Measurements from ENCODE around the gene EPB41L4B.

DNA sequence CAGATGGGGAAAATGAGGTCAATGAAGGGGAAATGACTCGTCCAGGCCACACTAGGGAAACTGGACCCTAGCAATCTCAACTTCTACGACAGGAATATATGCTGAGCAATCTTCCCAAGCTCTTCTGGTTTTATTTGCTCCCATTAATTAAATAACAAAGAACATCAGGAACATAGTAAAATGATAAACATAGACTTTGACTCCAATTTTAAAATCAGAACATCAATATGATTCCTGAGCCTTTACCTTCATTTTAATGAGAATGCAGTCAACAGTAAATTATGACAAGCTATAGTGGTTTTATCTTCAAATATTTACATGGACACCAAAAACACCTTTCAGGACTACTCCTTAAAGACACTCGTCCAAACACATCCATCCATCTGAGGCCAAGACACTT, 79.7 kb downstream of the EPB41L4B start:
- TF ChIP-seq, protein P1, sequence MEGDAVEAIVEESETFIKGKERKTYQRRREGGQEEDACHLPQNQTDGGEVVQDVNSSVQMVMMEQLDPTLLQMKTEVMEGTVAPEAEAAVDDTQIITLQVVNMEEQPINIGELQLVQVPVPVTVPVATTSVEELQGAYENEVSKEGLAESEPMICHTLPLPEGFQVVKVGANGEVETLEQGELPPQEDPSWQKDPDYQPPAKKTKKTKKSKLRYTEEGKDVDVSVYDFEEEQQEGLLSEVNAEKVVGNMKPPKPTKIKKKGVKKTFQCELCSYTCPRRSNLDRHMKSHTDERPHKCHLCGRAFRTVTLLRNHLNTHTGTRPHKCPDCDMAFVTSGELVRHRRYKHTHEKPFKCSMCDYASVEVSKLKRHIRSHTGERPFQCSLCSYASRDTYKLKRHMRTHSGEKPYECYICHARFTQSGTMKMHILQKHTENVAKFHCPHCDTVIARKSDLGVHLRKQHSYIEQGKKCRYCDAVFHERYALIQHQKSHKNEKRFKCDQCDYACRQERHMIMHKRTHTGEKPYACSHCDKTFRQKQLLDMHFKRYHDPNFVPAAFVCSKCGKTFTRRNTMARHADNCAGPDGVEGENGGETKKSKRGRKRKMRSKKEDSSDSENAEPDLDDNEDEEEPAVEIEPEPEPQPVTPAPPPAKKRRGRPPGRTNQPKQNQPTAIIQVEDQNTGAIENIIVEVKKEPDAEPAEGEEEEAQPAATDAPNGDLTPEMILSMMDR (conservative IDR thresholded peaks at IDR 0.05 in 1 of 2, IDR thresholded peaks at IDR 0.05 in 1 of 2; ENCODE audit: low read depth in 1 of 2, low read length in 2 of 2) = no peak
- no peak for TF ChIP-seq EZH2 (IDR thresholded peaks at IDR 0.05; ENCODE audit: low read length, missing control alignments)
